ENCODE measurements around the gene RNF133.
"Not testable (repeated sequence)": the region's sequence is repeated elsewhere in the genome, so short reads cannot be mapped to it uniquely, and the experiment has no call there.

Gene RNF133

GRCh38 chr7:122689346-122690109, 9.4 kb downstream of the RNF133 start:
- DNase-seq (ENCODE audit: low read depth, low spot score) = no peak

GRCh38 chr7:122688400-122688998, 10.4 kb downstream of the RNF133 start:
- no peak for DNase-seq (ENCODE audit: low read depth, low spot score)

- no peak for DNase-seq (ENCODE audit: low read depth, low spot score)
Measured at GRCh38 chr7:122686360-122686878, 12.5 kb downstream of the RNF133 start.

GRCh38 chr7:122684504-122684903, 14.4 kb downstream of the RNF133 start:
- no peak for DNase-seq (ENCODE audit: low read depth, low spot score)

- DNase-seq (ENCODE audit: low read depth, low spot score) = no peak
Measured at GRCh38 chr7:122682815-122683550, 15.9 kb downstream of the RNF133 start.

- not testable (repeated sequence) for DNase-seq (ENCODE audit: low read depth, low spot score)
Measured at GRCh38 chr7:122681186-122681585, 17.7 kb downstream of the RNF133 start.

- no peak for DNase-seq (ENCODE audit: low read depth, low spot score)
Measured at GRCh38 chr7:122679813-122680212, 19.1 kb downstream of the RNF133 start.

- peak; percentile 99 for DNase-seq (ENCODE audit: low read depth, low spot score)
Measured at GRCh38 chr7:122679269-122679709, 19.6 kb downstream of the RNF133 start.

GRCh38 chr7:122677149-122677548, 21.8 kb downstream of the RNF133 start:
- DNase-seq (ENCODE audit: low read depth, low spot score) = no peak

- no peak for DNase-seq (ENCODE audit: low read depth, low spot score)
Measured at GRCh38 chr7:122676466-122676865, 22.5 kb downstream of the RNF133 start.

GRCh38 chr7:122675621-122676020, 23.3 kb downstream of the RNF133 start:
- no peak for DNase-seq (ENCODE audit: low read depth, low spot score)

- no peak for DNase-seq (ENCODE audit: low read depth, low spot score)
Measured at GRCh38 chr7:122675011-122675410, 23.9 kb downstream of the RNF133 start.

- no peak for DNase-seq (ENCODE audit: low read depth, low spot score)
Measured at GRCh38 chr7:122674502-122674901, 24.4 kb downstream of the RNF133 start.

GRCh38 chr7:122673951-122674350, 25.0 kb downstream of the RNF133 start:
- no peak for DNase-seq (ENCODE audit: low read depth, low spot score)

GRCh38 chr7:122672536-122672935, 26.4 kb downstream of the RNF133 start:
- no peak for DNase-seq (ENCODE audit: low read depth, low spot score)

GRCh38 chr7:122663733-122664132, 35.2 kb downstream of the RNF133 start:
- no peak for DNase-seq (ENCODE audit: low read depth, low spot score)

- DNase-seq (ENCODE audit: low read depth, low spot score) = no peak
Measured at GRCh38 chr7:122658856-122659255, 40.1 kb downstream of the RNF133 start.

GRCh38 chr7:122653685-122654084, 45.2 kb downstream of the RNF133 start:
- no peak for DNase-seq (ENCODE audit: low read depth, low spot score)

- no peak for DNase-seq (ENCODE audit: low read depth, low spot score)
Measured at GRCh38 chr7:122652876-122653275, 46.0 kb downstream of the RNF133 start.

GRCh38 chr7:122651451-122651850, 47.5 kb downstream of the RNF133 start:
- DNase-seq (ENCODE audit: low read depth, low spot score) = no peak
